IgD-negative memory B cell (primary cell): Measurements from ENCODE around the gene WDR77. TPM values are rescaled to one million over a fixed set of nuclear protein-coding genes. Genes with fewer than 3 reads are reported as not detected.

Experiments used
- H3K27ac Mint-ChIP-seq, 3 donors: one replicate each; pipeline ENCODE4 v1.8.0; 2020 to 2022; ENCODE audit warnings: mild to moderate bottlenecking in 3 of 3, mixed read lengths in 3 of 3, moderate library complexity in 1 of 3
- H3K27me3 Mint-ChIP-seq: one replicate; pipeline ENCODE4 v1.8.0; 2021; ENCODE audit warnings: mixed read lengths
- H3K36me3 Mint-ChIP-seq: one replicate; pipeline ENCODE4 v1.8.0; 2020; ENCODE audit warnings: mild to moderate bottlenecking, mixed read lengths
- H3K4me1 Mint-ChIP-seq, 3 donors: one replicate each; pipeline ENCODE4 v1.8.0; 2020 to 2022; ENCODE audit warnings: mixed read lengths in 3 of 3, mild to moderate bottlenecking in 1 of 3
- H3K4me3 Mint-ChIP-seq, 4 donors: one replicate each; pipeline ENCODE4 v1.8.0; 2020 to 2022; ENCODE audit warnings: mild to moderate bottlenecking in 4 of 4, mixed read lengths in 4 of 4, moderate library complexity in 3 of 4
- H3K9me3 Mint-ChIP-seq, 3 donors: one replicate each; pipeline ENCODE4 v1.8.0; 2020 to 2021; ENCODE audit warnings: mixed read lengths in 3 of 3, mild to moderate bottlenecking in 1 of 3
- polyA plus RNA-seq: library from polyadenylated mRNA; unstranded; fragments of 300-500 nt; fragmentation: Illumina TruSeq; gene quantifications from one replicate; pipeline ENCODE4 v1.2.3, GENCODE V29; 2021

The WDR77 gene
- polyA plus RNA-seq, 1 donor from 2014 or later, result 48.1 TPM

GRCh38 chr1:111476761-111477309 is 27.8 kb upstream of the WDR77 start:
- peak overlapping the region; percentile 59 to 94 (median 74) for H3K4me3 Mint-ChIP-seq
- H3K27ac Mint-ChIP-seq, result peak overlapping the region; percentile 68 to 94 (median 81)
- peaks cover 8% of the 10 kb centered on the region for H3K36me3 Mint-ChIP-seq
- H3K27me3 Mint-ChIP-seq, result no peaks in the 10 kb centered on the region
- peaks cover 45 to 59% (median 49%) of the 10 kb centered on the region in 3 donors for H3K4me1 Mint-ChIP-seq
- H3K9me3 Mint-ChIP-seq, result no peaks in the 10 kb centered on the region

DNA sequence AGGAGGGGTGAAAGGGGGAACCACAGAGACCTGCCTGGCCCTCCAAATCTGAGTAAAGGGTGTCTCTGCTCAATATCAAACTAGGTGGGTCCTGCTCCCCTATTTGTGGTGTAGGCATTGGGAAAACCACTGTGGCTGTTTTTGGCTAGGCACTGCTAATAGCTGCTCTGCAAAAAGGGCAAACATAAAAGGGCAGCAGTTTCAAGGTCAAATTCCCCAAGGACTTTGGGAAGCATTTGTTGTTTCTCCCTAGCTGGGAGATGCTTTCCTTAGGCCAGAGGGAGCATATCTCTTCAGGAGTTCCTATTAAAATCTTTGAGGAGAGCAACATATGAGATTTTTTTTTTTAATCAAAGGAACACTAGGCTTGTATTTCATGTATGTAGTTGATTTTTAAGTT is 27.2 kb upstream of the WDR77 start:
- Mint-ChIP-seq H3K27ac (peak overlapping the region; percentile 81 to 94 (median 84)), H3K4me3 (peak overlapping the region; percentile 59 to 94 (median 74)), H3K9me3 (no peaks in the 10 kb centered on the region), H3K27me3 (no peaks in the 10 kb centered on the region), H3K4me1 (peaks cover 43 to 53% (median 45%) of the 10 kb centered on the region in 3 donors), H3K36me3 (peaks cover 6% of the 10 kb centered on the region)

- no peaks in the 10 kb centered on the region for H3K27me3 Mint-ChIP-seq
- H3K36me3 Mint-ChIP-seq, result peaks cover 6% of the 10 kb centered on the region
- H3K4me1 Mint-ChIP-seq, result peaks cover 40 to 52% (median 42%) of the 10 kb centered on the region in 3 donors
- H3K9me3 Mint-ChIP-seq, result no peaks in the 10 kb centered on the region
- peak overlapping the region; percentile 81 to 94 (median 84) for H3K27ac Mint-ChIP-seq
- peak overlapping the region; percentile 60 to 94 (median 86) for H3K4me3 Mint-ChIP-seq
Observed at GRCh38 chr1:111475701-111476100, 26.6 kb upstream of the WDR77 start.

- peaks cover 36 to 44% (median 39%) of the 10 kb centered on the region in 3 donors for H3K4me1 Mint-ChIP-seq
- H3K27me3 Mint-ChIP-seq, result no peaks in the 10 kb centered on the region
- H3K9me3 Mint-ChIP-seq, result no peaks in the 10 kb centered on the region
- H3K4me3 Mint-ChIP-seq, result peak overlapping the region; percentile 86 to 94 (median 90)
- H3K36me3 Mint-ChIP-seq, result peaks cover 6% of the 10 kb centered on the region
- H3K27ac Mint-ChIP-seq, result peak overlapping the region; percentile 84 to 97 (median 85)
Observed at GRCh38 chr1:111474521-111474920, 25.5 kb upstream of the WDR77 start.

GRCh38 chr1:111474106-111474505 is 25.1 kb upstream of the WDR77 start:
- Mint-ChIP-seq H3K9me3 (no peaks in the 10 kb centered on the region), H3K27me3 (no peaks in the 10 kb centered on the region), H3K4me3 (peak overlapping the region; percentile 86 to 94 (median 94)), H3K27ac (peak overlapping the region; percentile 85 to 97 (median 97)), H3K4me1 (peaks cover 36 to 44% (median 39%) of the 10 kb centered on the region in 3 donors), H3K36me3 (peaks cover 6% of the 10 kb centered on the region)

- no peaks in the 10 kb centered on the region for H3K9me3 Mint-ChIP-seq
- H3K27me3 Mint-ChIP-seq, result no peaks in the 10 kb centered on the region
- H3K4me3 Mint-ChIP-seq, result no peak overlapping the region
- H3K27ac Mint-ChIP-seq, result no peak overlapping the region
- H3K36me3 Mint-ChIP-seq, result no peaks in the 10 kb centered on the region
- H3K4me1 Mint-ChIP-seq, result peaks cover 19 to 25% (median 22%) of the 10 kb centered on the region in 3 donors
Observed at GRCh38 chr1:111471538-111471937, 22.5 kb upstream of the WDR77 start.

- Mint-ChIP-seq H3K4me3 (no peak overlapping the region), H3K27me3 (no peaks in the 10 kb centered on the region), H3K4me1 (peaks cover 16 to 20% (median 19%) of the 10 kb centered on the region in 3 donors), H3K9me3 (no peaks in the 10 kb centered on the region), H3K27ac (no peak overlapping the region), H3K36me3 (no peaks in the 10 kb centered on the region)
Observed at GRCh38 chr1:111471012-111471411, 22.0 kb upstream of the WDR77 start.

DNA sequence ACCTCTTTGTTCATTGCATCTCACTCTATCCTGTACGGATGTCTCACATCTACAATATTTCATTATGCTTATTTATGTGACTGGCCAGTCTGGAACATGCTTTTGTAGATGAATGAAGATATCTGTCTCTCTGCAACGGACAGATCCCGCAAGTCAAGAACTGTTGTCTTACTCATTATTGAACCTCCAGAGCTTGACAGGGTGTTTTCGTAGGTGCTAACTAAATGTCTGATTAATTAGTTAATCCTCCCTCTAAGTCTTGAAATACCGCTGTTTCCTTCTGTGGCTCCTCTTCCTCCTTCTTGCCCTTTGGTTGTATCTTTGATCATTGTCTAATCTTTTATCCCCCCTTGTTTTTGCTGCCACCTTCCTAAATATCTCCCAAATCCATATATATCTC is 21.5 kb upstream of the WDR77 start:
- Mint-ChIP-seq H3K4me1 (peaks cover 14 to 15% (median 15%) of the 10 kb centered on the region in 3 donors), H3K4me3 (no peak overlapping the region), H3K36me3 (no peaks in the 10 kb centered on the region), H3K27me3 (no peaks in the 10 kb centered on the region), H3K27ac (no peak overlapping the region), H3K9me3 (no peaks in the 10 kb centered on the region)

DNA sequence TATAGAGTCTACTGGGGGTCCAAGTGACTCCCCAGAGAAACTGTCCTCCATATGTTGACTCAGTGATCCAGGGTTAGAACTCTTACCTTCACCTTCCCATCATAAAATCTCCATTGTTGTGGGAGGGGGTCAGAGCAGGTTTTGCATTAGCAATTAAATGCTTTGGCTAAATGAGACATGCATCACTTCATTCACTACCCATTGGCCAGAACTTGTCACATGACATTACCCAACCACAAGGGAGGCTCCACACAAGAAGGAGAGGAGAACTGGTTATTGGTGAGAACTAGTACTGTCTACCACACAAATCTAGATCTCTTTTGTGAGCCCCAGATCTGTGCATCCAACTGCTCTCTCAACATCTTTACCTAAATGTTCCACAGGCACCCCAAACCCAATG is 20.5 kb upstream of the WDR77 start:
- Mint-ChIP-seq H3K9me3 (no peaks in the 10 kb centered on the region), H3K36me3 (no peaks in the 10 kb centered on the region), H3K27me3 (no peaks in the 10 kb centered on the region), H3K4me1 (peaks cover 8 to 15% (median 9%) of the 10 kb centered on the region in 3 donors), H3K27ac (no peak overlapping the region), H3K4me3 (no peak overlapping the region)

- Mint-ChIP-seq H3K27me3 (no peaks in the 10 kb centered on the region), H3K27ac (peak overlapping the region in 1 of 3 donors; percentile 79), H3K36me3 (peaks cover 2% of the 10 kb centered on the region), H3K4me3 (peak overlapping the region in 1 of 4 donors; percentile 33), H3K4me1 (peaks cover 7 to 15% (median 8%) of the 10 kb centered on the region in 3 donors), H3K9me3 (no peaks in the 10 kb centered on the region)
Observed at GRCh38 chr1:111468717-111469100, 19.7 kb upstream of the WDR77 start.

- peaks cover 6% of the 10 kb centered on the region for H3K36me3 Mint-ChIP-seq
- H3K27ac Mint-ChIP-seq, result peak overlapping the region in 1 of 3 donors; percentile 79
- H3K4me3 Mint-ChIP-seq, result peak overlapping the region in 1 of 4 donors; percentile 33
- no peaks in the 10 kb centered on the region for H3K27me3 Mint-ChIP-seq
- H3K4me1 Mint-ChIP-seq, result peaks cover 7 to 17% (median 9%) of the 10 kb centered on the region in 3 donors
- H3K9me3 Mint-ChIP-seq, result no peaks in the 10 kb centered on the region
Observed at GRCh38 chr1:111467865-111468716, 19.0 kb upstream of the WDR77 start.

DNA sequence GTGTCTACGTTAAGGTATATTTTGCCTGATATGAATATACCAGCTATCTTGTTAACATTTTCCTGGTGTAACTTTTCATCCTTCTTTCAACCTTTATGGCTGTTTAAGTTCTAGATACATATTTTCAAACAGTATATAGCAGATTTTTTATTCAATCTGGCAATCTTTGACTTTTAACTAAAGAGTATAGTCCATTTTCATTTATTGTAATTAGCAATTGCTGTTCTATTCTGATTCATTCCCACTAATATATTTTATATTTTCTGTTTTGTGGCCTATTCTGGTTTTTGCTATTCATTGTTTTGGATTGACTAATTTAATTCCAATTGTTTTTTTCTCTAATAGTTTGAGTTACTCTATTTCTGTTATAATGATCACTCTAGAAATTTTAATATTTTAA is 17.4 kb upstream of the WDR77 start:
- H3K4me1 Mint-ChIP-seq, result peaks cover 2 to 15% (median 3%) of the 10 kb centered on the region in 3 donors
- H3K4me3 Mint-ChIP-seq, result no peak overlapping the region
- no peaks in the 10 kb centered on the region for H3K9me3 Mint-ChIP-seq
- no peaks in the 10 kb centered on the region for H3K27me3 Mint-ChIP-seq
- H3K36me3 Mint-ChIP-seq, result peaks cover 8% of the 10 kb centered on the region
- no peak overlapping the region for H3K27ac Mint-ChIP-seq

GRCh38 chr1:111465754-111466153 is 16.7 kb upstream of the WDR77 start:
- no peaks in the 10 kb centered on the region for H3K9me3 Mint-ChIP-seq
- peaks cover 2 to 16% (median 3%) of the 10 kb centered on the region in 3 donors for H3K4me1 Mint-ChIP-seq
- no peak overlapping the region for H3K27ac Mint-ChIP-seq
- no peaks in the 10 kb centered on the region for H3K27me3 Mint-ChIP-seq
- H3K36me3 Mint-ChIP-seq, result peaks cover 8% of the 10 kb centered on the region
- H3K4me3 Mint-ChIP-seq, result no peak overlapping the region

DNA sequence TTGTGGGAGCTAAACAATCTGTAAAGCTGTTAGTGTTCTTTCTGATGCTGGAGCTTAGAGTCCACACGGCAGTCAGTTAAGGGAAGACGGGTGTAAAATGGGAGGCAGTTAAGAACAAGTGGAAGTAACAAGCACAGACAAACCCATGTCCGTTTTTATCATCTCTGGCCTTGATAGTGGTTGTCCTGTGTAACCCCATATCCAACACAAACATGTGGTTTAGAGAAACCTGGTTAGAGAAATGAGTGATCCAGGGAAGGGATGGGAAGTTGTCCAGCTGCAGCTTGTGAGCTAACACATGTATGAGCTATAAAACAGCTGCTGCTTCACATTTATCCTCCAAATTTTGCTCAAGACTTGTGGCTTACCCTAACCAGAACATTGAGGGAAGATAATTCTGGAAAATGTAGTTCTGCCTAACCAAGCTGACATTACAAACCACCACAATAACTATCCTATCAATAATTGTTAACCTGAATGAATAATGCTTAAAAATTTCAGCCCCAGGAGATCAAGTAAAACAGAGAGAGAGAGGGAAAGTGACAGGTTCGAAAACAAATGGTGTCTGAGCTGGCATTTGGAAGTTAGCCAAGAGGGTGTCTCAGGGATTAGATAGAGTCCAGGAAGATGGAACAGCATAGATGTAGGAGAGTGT is 14.1 kb upstream of the WDR77 start:
- Mint-ChIP-seq H3K27me3 (no peaks in the 10 kb centered on the region), H3K4me1 (peaks cover 2 to 18% (median 3%) of the 10 kb centered on the region in 3 donors), H3K4me3 (no peak overlapping the region), H3K36me3 (peaks cover 9% of the 10 kb centered on the region), H3K9me3 (no peaks in the 10 kb centered on the region), H3K27ac (peak overlapping the region in 2 of 3 donors; percentile 8 to 13)
